ENCODE results near the gene KRTAP10-1. TPM values are rescaled to one million over a fixed set of nuclear protein-coding genes. Genes with fewer than 3 reads are reported as not detected.

The KRTAP10-1 gene
- total and polyA plus RNA-seq, 2 experiments from 2014 or later = not detected

DNA sequence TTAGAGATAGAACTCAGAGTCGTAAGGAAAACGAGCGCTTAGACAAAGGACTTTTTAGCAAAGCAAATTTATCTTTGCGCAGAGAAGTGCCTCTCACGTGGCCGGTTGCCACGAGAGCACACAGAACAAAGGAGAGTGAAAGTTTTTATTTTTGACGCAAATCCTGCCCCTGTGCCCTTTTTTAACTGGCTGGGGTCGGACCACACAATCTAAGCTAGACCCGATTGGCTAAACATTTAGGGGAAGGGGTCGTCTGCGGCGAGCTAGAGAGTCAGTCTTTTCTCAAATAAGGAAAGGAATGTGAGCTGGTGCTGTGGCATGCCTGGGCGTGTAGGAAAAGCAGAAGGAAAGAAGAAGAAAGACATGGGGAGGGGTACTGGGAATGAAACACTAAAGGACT is 8.9 kb upstream of the KRTAP10-1 start:
- Histone ChIP-seq H3K79me2 (ENCODE audit: insufficient read depth) (no peaks in the 10 kb centered on the region), H3K9me3 (ENCODE audit: low read depth) (no peaks in the 10 kb centered on the region), H3K9me2 (ENCODE audit: insufficient read depth) (no peaks in the 10 kb centered on the region), H3K27me3 (replicated peaks; ENCODE audit: insufficient read depth) (peaks cover 27% of the 10 kb centered on the region), H4K20me1 (ENCODE audit: insufficient read depth) (no peaks in the 10 kb centered on the region), H3K4me1 (ENCODE audit: insufficient read depth) (no peaks in the 10 kb centered on the region), H3K27ac (no peak overlapping the region), H3F3A (ENCODE audit: insufficient read depth) (no peaks in the 10 kb centered on the region), H3K4me2 (ENCODE audit: unreplicated experiment) (no peak overlapping the region), H3K9ac (no peak overlapping the region), H3K4me3 (no peak overlapping the region), H3K36me3 (ENCODE audit: low read depth) (no peaks in the 10 kb centered on the region), H2AFZ (no peak overlapping the region)
- 14 to 20% methylated on average over 14 of the region's 14 CpGs for WGBS, 2 experiments (ENCODE audit: low coverage in 1 of 2, low lambda C conversion rate in 2 of 2, missing lambda C conversion rate in 2 of 2)
- TF ChIP-seq EZH2phosphoT487 (IDR thresholded peaks at IDR 0.05; ENCODE audit: insufficient read depth, low read depth) = no peak
- no peak for TF ChIP-seq EZH2 (IDR thresholded peaks at IDR 0.05; ENCODE audit: insufficient read depth, poor library complexity, severe bottlenecking)
- in situ Hi-C loops (cut with MboI) = no loop called here
- no peak for DNase-seq

DNA sequence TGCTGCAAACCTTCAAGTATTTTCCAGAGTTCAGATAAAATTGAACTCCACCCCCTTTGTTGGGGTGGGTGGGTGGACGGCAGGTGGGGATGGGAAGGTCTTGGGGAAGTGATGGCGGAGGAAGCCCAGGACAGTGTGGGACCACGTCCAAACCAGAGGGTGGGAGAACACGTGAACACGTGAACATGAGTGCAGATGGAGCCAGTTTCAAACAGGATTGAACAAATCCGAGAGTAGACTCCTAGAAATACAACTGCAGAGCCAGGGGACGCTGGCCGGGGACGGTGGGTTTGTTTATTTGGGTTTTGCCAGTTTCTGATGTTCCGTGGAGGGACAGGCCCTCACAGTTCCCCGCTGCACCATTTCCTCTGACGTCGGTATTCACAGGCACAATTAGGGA is 8.4 kb upstream of the KRTAP10-1 start:
- Histone ChIP-seq H3K4me3 (no peak overlapping the region), H3K4me2 (ENCODE audit: unreplicated experiment) (no peak overlapping the region), H3K9me2 (ENCODE audit: insufficient read depth) (no peaks in the 10 kb centered on the region), H2AFZ (no peak overlapping the region), H4K20me1 (ENCODE audit: insufficient read depth) (no peaks in the 10 kb centered on the region), H3K27me3 (replicated peaks; ENCODE audit: insufficient read depth) (peaks cover 22% of the 10 kb centered on the region), H3F3A (ENCODE audit: insufficient read depth) (no peaks in the 10 kb centered on the region), H3K9me3 (ENCODE audit: low read depth) (no peaks in the 10 kb centered on the region), H3K36me3 (ENCODE audit: low read depth) (no peaks in the 10 kb centered on the region), H3K4me1 (ENCODE audit: insufficient read depth) (no peaks in the 10 kb centered on the region), H3K79me2 (ENCODE audit: insufficient read depth) (no peaks in the 10 kb centered on the region), H3K9ac (no peak overlapping the region), H3K27ac (no peak overlapping the region)
- 23 to 24% methylated on average over 13 of the region's 13 CpGs for WGBS, 2 experiments (ENCODE audit: low coverage in 1 of 2, low lambda C conversion rate in 2 of 2, missing lambda C conversion rate in 2 of 2)
- TF ChIP-seq EZH2phosphoT487 (IDR thresholded peaks at IDR 0.05; ENCODE audit: insufficient read depth, low read depth) (no peak), EZH2 (IDR thresholded peaks at IDR 0.05; ENCODE audit: insufficient read depth, poor library complexity, severe bottlenecking) (no peak)
- in situ Hi-C loops (cut with MboI) = no loop called here
- DNase-seq = no peak

DNA sequence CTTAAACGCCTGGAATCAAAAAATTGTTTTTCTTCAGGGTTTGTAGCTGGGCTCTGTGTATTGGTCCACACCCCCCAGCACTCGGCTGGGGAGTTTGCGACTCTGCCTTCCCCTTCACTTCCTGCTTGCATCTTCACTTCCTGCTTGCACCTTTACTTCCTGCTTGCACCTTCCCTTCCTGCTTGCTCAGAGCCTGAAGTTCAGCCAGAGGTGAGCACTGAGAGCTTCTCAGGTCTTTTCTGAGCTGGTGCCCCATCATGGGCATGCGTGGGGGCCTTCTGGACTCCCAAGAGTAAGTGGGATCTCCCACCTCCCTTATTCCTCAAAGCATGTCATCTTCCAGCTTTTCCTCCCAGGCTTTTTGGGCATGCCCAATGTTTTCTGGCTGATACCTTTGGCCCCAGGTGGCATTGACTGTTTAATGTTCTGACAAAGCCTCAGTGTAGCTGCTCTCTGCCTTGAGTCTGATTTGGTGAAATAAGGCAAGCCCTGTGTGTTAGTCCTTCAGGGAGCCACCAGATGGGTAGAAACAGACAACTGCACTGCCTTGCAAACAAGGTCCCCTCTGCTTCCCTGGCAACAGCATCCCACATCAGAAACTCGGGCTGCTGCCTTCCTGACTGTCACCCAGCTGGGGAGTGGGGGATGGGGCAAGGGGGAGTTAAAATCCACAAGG is 7.8 kb upstream of the KRTAP10-1 start:
- no peaks in the 10 kb centered on the region for H3K9me2 ChIP-seq (ENCODE audit: insufficient read depth)
- no peaks in the 10 kb centered on the region for H3K79me2 ChIP-seq (ENCODE audit: insufficient read depth)
- 11 to 15% methylated on average over 5 of the region's 5 CpGs for WGBS, 2 experiments (ENCODE audit: low coverage in 1 of 2, low lambda C conversion rate in 2 of 2, missing lambda C conversion rate in 2 of 2)
- H3K9me3 ChIP-seq (ENCODE audit: low read depth) = no peaks in the 10 kb centered on the region
- no peak overlapping the region for H3K27ac ChIP-seq
- no peak for DNase-seq
- in situ Hi-C loops (cut with MboI) = no loop called here
- no peak overlapping the region for H3K4me3 ChIP-seq
- H3F3A ChIP-seq (ENCODE audit: insufficient read depth) = no peaks in the 10 kb centered on the region
- H3K4me2 ChIP-seq (ENCODE audit: unreplicated experiment) = no peak overlapping the region
- TF ChIP-seq EZH2 (IDR thresholded peaks at IDR 0.05; ENCODE audit: insufficient read depth, poor library complexity, severe bottlenecking) (no peak), EZH2phosphoT487 (IDR thresholded peaks at IDR 0.05; ENCODE audit: insufficient read depth, low read depth) (no peak)
- H3K36me3 ChIP-seq (ENCODE audit: low read depth) = no peaks in the 10 kb centered on the region
- H3K27me3 ChIP-seq (replicated peaks; ENCODE audit: insufficient read depth) = peaks cover 17% of the 10 kb centered on the region
- no peak overlapping the region for H2AFZ ChIP-seq
- no peaks in the 10 kb centered on the region for H4K20me1 ChIP-seq (ENCODE audit: insufficient read depth)
- no peak overlapping the region for H3K9ac ChIP-seq
- no peaks in the 10 kb centered on the region for H3K4me1 ChIP-seq (ENCODE audit: insufficient read depth)

- no peak for DNase-seq
- Histone ChIP-seq H3K9me2 (ENCODE audit: insufficient read depth) (no peaks in the 10 kb centered on the region), H3K36me3 (ENCODE audit: low read depth) (no peaks in the 10 kb centered on the region), H2AFZ (no peak overlapping the region), H3K4me2 (ENCODE audit: unreplicated experiment) (no peak overlapping the region), H3K27ac (no peak overlapping the region), H3K4me1 (ENCODE audit: insufficient read depth) (no peaks in the 10 kb centered on the region), H3F3A (ENCODE audit: insufficient read depth) (no peaks in the 10 kb centered on the region), H3K4me3 (no peak overlapping the region), H3K9me3 (ENCODE audit: low read depth) (no peaks in the 10 kb centered on the region), H4K20me1 (ENCODE audit: insufficient read depth) (no peaks in the 10 kb centered on the region), H3K9ac (no peak overlapping the region), H3K27me3 (replicated peaks; ENCODE audit: insufficient read depth) (peaks cover 17% of the 10 kb centered on the region), H3K79me2 (ENCODE audit: insufficient read depth) (no peaks in the 10 kb centered on the region)
- in situ Hi-C loops (cut with MboI) = no loop called here
- 16% methylated on average over 3 of the region's 3 CpGs for WGBS, 2 experiments (ENCODE audit: low coverage in 1 of 2, low lambda C conversion rate in 2 of 2, missing lambda C conversion rate in 2 of 2)
- TF ChIP-seq EZH2phosphoT487 (IDR thresholded peaks at IDR 0.05; ENCODE audit: insufficient read depth, low read depth) = no peak
These were observed 4.6 kb upstream of the KRTAP10-1 start for GRCh38 chr21:44544566-44544965.

DNA sequence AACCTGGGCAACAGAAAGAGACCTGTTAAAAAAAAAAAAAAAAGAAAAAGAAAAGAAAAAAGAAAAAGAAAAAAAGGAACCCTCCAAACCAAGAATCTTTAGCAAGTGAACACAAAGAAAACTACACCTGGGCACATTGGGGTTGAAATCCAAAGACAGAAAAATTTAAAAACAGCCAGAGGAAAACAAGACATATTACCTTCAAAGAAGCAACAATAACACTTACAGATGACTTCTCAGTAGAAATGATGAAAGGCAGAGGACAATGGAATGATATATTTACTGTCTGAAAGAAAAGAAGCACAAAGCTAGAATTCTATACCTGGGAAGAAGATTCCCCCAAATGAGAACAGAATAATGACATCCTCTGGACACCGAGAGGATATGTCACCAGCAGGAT is 2.7 kb upstream of the KRTAP10-1 start:
- in situ Hi-C loops (cut with MboI) = no loop called here
- Histone ChIP-seq H3K9me2 (ENCODE audit: insufficient read depth) (no peaks in the 10 kb centered on the region), H3K9ac (no peak overlapping the region), H3K79me2 (ENCODE audit: insufficient read depth) (no peaks in the 10 kb centered on the region), H4K20me1 (ENCODE audit: insufficient read depth) (no peaks in the 10 kb centered on the region), H3K4me3 (no peak overlapping the region), H3K9me3 (ENCODE audit: low read depth) (no peaks in the 10 kb centered on the region), H3K36me3 (ENCODE audit: low read depth) (no peaks in the 10 kb centered on the region), H3K27ac (no peak overlapping the region), H3K27me3 (replicated peaks; ENCODE audit: insufficient read depth) (peaks cover 4% of the 10 kb centered on the region; the same call in 1 of the 2 replicates), H3K4me1 (ENCODE audit: insufficient read depth) (no peaks in the 10 kb centered on the region), H3K4me2 (ENCODE audit: unreplicated experiment) (no peak overlapping the region), H3F3A (ENCODE audit: insufficient read depth) (no peaks in the 10 kb centered on the region), H2AFZ (no peak overlapping the region)
- no peak for DNase-seq
- TF ChIP-seq EZH2 (IDR thresholded peaks at IDR 0.05; ENCODE audit: insufficient read depth, poor library complexity, severe bottlenecking) = no peak
- TF ChIP-seq EZH2phosphoT487 (IDR thresholded peaks at IDR 0.05; ENCODE audit: insufficient read depth, low read depth) = no peak
- 11 to 16% methylated on average over 1 of the region's 1 CpG for WGBS, 2 experiments (ENCODE audit: low coverage in 1 of 2, low lambda C conversion rate in 2 of 2, missing lambda C conversion rate in 2 of 2)
